Brain microvascular endothelial cell (primary cell): ENCODE measurements around the gene COL5A1.

Source experiments
- DNase-seq: peaks from one replicate; pipeline ENCODE4 v3.0.0-alpha.2; 2020
- H3K27ac ChIP-seq: fragments of 250-450 bp; sonication (Bioruptor Pico); 2 replicates; pipeline ENCODE4 v1.5.1; 2020; ENCODE audit warnings: mild to moderate bottlenecking, moderate library complexity
- H3K27me3 ChIP-seq: fragments of 250-450 bp; sonication (Bioruptor Pico); replicated peaks from 2 replicates; pipeline ENCODE4 v1.5.1; 2020; ENCODE audit warnings: mild to moderate bottlenecking
- H3K36me3 ChIP-seq: fragments of 250-450 bp; sonication (Bioruptor Pico); replicated peaks from 2 replicates; pipeline ENCODE4 v1.5.1; 2020; ENCODE audit warnings: mild to moderate bottlenecking
- H3K4me3 ChIP-seq: 2 replicates; pipeline ENCODE4 v1.5.1; 2011; ENCODE audit warnings: low read depth, mild to moderate bottlenecking, control low read depth, low read length, moderate library complexity
- in situ Hi-C: cut with HindIII; loops from 2 replicates; pipeline ENCODE4 v1.10.0; 2017; ENCODE audit warnings: low sequenced_read_pairs, low pct_ligation_motif_present
- TF ChIP-seq, protein P1 (sequence below): IDR thresholded peaks from 2 replicates; pipeline ENCODE4 v1.5.1; 2011; ENCODE audit warnings: low read depth, mild to moderate bottlenecking, moderate library complexity, low read length, control low read depth, inconsistent platforms; ENCODE audit errors: missing control alignments

The COL5A1 gene

DNA sequence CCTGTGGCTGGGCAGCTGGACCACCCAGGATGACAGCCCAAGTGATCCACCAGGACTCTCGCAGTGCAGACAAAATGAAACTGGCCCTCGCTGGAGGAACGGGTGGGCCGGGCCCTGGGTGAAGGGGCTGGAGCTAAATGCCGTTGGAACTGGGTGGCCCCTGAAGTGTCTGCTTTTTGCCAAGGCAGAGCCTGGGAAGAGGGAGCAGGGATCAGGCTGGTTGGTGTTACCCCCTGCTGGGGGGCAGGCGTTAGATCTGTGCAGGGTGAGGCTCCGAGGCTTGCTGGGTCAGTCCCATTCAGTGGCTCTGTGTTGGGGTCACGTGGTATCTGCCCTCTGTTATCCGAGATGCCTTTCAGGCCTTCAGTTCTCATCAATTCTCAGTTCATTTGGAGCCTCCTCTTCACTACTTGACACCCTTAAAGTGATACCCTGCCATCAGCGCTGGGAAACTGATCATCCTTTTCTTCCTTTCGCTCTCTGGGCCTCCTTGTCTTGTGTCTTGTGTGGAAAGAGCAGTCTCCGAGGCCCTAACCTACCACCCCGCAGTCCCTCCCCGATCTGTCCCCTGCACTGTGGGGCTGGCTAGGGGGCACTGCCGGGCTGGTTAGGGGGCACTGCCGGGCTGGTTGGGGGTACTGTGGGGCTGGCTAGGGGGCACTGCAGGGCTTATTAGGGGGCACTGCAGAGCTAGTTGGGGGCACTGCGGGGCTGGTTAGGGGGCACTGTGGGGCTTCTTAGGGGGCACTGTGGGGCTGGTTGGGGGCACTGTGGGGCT lies 37.3 kb downstream of the COL5A1 start:
- H3K27me3 ChIP-seq: no peaks in the 10 kb centered on the region
- TF ChIP-seq, protein P1, sequence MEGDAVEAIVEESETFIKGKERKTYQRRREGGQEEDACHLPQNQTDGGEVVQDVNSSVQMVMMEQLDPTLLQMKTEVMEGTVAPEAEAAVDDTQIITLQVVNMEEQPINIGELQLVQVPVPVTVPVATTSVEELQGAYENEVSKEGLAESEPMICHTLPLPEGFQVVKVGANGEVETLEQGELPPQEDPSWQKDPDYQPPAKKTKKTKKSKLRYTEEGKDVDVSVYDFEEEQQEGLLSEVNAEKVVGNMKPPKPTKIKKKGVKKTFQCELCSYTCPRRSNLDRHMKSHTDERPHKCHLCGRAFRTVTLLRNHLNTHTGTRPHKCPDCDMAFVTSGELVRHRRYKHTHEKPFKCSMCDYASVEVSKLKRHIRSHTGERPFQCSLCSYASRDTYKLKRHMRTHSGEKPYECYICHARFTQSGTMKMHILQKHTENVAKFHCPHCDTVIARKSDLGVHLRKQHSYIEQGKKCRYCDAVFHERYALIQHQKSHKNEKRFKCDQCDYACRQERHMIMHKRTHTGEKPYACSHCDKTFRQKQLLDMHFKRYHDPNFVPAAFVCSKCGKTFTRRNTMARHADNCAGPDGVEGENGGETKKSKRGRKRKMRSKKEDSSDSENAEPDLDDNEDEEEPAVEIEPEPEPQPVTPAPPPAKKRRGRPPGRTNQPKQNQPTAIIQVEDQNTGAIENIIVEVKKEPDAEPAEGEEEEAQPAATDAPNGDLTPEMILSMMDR: no peak
- no peak overlapping the region for H3K27ac ChIP-seq
- H3K4me3 ChIP-seq: no peak overlapping the region
- peaks cover 21% of the 10 kb centered on the region for H3K36me3 ChIP-seq
- no peak for DNase-seq
- in situ Hi-C loops: no loop called here

DNA sequence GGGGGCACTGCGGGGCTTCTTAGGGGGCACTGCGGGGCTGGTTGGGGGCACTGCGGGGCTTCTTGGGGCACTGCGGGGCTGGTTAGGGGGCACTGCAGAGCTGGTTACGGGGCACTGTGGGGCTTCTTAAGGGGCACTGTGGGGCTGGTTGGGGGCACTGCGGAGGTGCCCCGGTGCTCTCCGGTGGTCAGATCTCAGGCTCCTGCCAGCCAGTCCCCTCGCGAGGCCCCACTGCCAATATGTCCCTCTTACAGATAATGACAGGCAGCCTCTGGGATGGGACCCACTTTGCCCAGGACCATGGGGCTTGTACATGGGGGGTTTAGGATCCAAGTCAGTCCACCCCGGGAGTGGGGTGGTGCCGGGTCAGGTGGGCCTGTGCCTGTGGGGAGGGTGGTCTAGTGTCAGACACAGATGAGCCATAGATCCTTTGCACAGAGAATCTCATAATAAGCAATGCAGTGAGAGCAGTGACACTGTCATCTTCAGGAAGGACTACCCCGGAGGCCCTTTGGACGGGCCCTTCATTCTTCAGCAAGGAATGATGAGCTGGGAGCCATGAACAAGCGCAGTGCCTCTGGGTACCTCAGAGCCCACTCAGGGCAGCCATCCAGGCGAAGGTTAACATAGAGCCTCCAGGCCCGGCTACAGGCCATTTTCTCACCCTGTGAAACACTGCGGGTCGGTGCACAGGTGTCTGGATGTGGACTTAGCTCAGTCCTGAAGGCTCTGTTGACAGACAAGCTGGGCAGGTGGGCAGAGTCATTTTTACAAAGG lies 38.2 kb downstream of the COL5A1 start:
- TF ChIP-seq, protein P1: no peak
- Histone ChIP-seq H3K27ac (no peak overlapping the region), H3K36me3 (peaks cover 16% of the 10 kb centered on the region), H3K27me3 (no peaks in the 10 kb centered on the region), H3K4me3 (no peak overlapping the region)
- in situ Hi-C loops: no loop called here
- no peak for DNase-seq

DNA sequence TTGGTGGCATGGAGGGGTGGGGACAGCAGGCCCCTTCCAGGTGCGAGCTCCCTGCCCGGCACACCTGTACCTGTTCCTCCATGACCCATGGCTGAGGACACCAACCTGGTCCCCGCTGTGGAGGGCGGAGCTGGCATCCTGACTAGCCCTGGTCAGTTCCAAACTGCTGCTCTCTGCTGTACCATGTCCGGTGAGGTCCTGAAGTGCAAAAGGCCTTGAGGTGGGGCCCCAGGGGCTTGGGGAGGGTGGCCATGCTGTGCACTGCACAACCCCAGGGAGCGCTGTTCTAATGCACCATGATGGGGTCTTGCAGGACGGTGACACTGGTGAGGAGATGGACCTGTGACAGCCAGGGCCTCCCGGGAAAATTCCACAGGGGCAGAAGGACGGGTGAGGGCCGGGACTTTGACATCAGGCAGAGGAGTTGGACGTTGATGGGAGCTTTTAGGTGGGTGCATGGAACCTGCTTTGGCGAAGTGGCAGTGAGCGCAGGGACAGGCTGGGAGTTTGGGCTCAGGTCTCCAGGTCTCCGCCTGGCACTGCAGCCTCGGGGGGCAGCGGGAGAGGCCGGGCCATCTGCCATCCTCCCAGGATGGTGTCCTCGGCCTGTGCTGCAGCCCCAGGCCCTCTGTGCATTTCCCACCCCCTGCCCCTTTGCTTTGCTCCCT lies 38.9 kb downstream of the COL5A1 start:
- no peaks in the 10 kb centered on the region for H3K27me3 ChIP-seq
- TF ChIP-seq, protein P1: peak; percentile 7
- no peak overlapping the region for H3K4me3 ChIP-seq
- H3K27ac ChIP-seq: no peak overlapping the region
- no peak for DNase-seq
- peaks cover 18% of the 10 kb centered on the region for H3K36me3 ChIP-seq
- in situ Hi-C loops: no loop called here

DNA sequence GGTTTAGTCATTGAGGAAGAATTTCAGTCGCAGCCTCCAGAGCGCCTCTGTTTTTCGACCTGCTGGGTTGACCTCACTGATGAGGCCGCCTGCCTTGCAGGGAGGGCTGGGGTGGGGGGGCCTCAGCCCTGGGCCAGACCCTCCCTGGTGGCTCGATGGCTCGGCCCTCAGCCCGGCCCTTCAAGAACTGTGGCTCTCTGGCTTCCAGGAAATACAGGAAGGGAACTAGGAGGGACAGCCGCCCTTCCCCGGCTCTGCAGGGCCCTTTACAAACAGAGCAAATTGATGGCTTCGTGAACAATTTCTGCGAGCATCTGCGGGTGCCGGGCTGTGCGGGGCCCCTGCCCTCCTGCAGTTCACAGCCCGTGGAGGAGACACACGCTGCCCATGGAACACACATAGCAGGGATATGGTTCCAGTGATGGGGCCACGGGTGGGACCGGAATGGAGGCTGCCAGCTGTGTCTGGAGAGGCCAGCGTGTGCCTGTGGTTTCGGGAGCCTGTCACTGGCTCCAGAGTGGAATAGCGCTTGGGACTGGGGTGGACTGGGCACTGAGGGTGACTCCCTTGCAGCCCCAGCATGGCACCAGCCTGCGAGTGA lies 39.6 kb downstream of the COL5A1 start:
- no peak overlapping the region for H3K4me3 ChIP-seq
- in situ Hi-C loops: no loop called here
- TF ChIP-seq, protein P1: no peak
- peaks cover 23% of the 10 kb centered on the region for H3K36me3 ChIP-seq
- no peaks in the 10 kb centered on the region for H3K27me3 ChIP-seq
- H3K27ac ChIP-seq: peak overlapping the region; percentile 13
- peak; percentile 39 for DNase-seq

DNA sequence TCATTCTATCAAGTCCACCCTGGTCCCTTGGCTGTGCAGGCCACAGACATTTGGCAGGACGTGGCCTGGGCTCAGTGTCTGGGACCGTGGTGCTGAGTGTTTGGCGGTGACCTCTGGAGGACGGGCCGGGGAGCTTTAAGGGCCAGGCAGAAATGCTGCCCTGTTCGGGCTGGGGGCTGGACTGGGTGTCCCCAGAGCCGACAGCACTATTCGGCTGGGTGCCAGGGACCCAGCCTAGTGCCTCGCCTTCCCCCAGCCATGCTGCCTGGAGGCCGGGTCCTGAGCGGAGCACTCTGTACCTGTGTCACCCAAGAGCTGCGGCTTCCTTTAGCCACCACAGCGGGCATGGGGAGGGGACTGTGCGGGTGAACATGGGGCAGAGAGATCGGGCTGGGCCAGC lies 40.4 kb downstream of the COL5A1 start:
- H3K27ac ChIP-seq: no peak overlapping the region
- in situ Hi-C loops: no loop called here
- TF ChIP-seq, protein P1: no peak
- peaks cover 26% of the 10 kb centered on the region for H3K36me3 ChIP-seq
- no peak overlapping the region for H3K4me3 ChIP-seq
- no peaks in the 10 kb centered on the region for H3K27me3 ChIP-seq
- DNase-seq: no peak
